Peyer's patch (tissue), 4 donors: ENCODE data around the gene ACACA. TPM values are rescaled to one million over a fixed set of nuclear protein-coding genes. Genes with fewer than 3 reads are reported as not detected.

Experiments
- DNase-seq, 3 donors: peaks; one replicate each; pipeline ENCODE4 v3.0.0-alpha.2; 2017 to 2019
- H3K27ac ChIP-seq, 4 donors: fragments of 200-600 bp; sonication (generic); one replicate each; pipeline ENCODE4 v1.5.1; 2016 to 2019
- H3K27me3 ChIP-seq, 2 donors: fragments of 200-600 bp; sonication (generic); one replicate each; pipeline ENCODE4 v1.5.1; 2019
- H3K36me3 ChIP-seq, 3 donors: fragments of 200-600 bp; sonication (generic); one replicate each; pipeline ENCODE4 v1.5.1; 2016 to 2019
- H3K4me1 ChIP-seq, 4 donors: fragments of 200-600 bp; sonication (generic); one replicate each; pipeline ENCODE4 v1.5.1; 2016 to 2019
- H3K4me3 ChIP-seq, 4 donors: fragments of 200-600 bp; sonication (generic); 1 replicate in 3 of 4; 2 replicates in 1 of 4; pipeline ENCODE4 v1.5.1; 2016 to 2019; ENCODE audit warnings: mild to moderate bottlenecking in 1 of 4
- H3K9me3 ChIP-seq, 4 donors: fragments of 200-600 bp; sonication (generic); one replicate each; pipeline ENCODE4 v1.5.1; 2016 to 2019; ENCODE audit warnings: mild to moderate bottlenecking in 1 of 4
- CTCF ChIP-seq, 6 experiments: fragments of 450-650 bp in 4 of 6; fragments of 200-600 bp in 2 of 6; sonication (generic) in 1 of 6; IDR thresholded peaks; one replicate each; pipeline ENCODE4 v1.5.1; 2017 to 2019; ENCODE audit warnings: antibody characterized with exemption in 6 of 6, mild to moderate bottlenecking in 3 of 6, moderate library complexity in 1 of 6
- POLR2A ChIP-seq, 2 donors: fragments of 450-650 bp; IDR thresholded peaks; one replicate each; pipeline ENCODE4 v1.5.1; 2017; ENCODE audit warnings: antibody characterized with exemption in 2 of 2, mild to moderate bottlenecking in 2 of 2, moderate library complexity in 2 of 2
- total RNA-seq, 4 donors: library from RNA; depleted of rRNA; stranded (reverse); fragments of >200 nt; gene quantifications; one replicate each; pipeline ENCODE4 v1.1.0, GENCODE V29; 2016

Gene ACACA
- total RNA-seq, 4 donors from 2014 or later = 31.7 to 71.7 (median 43.0) TPM

GRCh38 chr17:37438141-37438540 is 31.5 kb upstream of the ACACA start:
- H3K27ac ChIP-seq = no peak overlapping the region
- peaks cover 0 to 70% (median 0%) of the 10 kb centered on the region in 3 donors for H3K36me3 ChIP-seq
- no peak for TF ChIP-seq POLR2A (IDR thresholded peaks at IDR 0.05)
- no peak for TF ChIP-seq CTCF (IDR thresholded peaks at IDR 0.05)
- no peak for DNase-seq
- no peaks in the 10 kb centered on the region for H3K4me1 ChIP-seq
- no peaks in the 10 kb centered on the region for H3K9me3 ChIP-seq
- H3K27me3 ChIP-seq = no peaks in the 10 kb centered on the region
- H3K4me3 ChIP-seq = no peak overlapping the region

GRCh38 chr17:37432671-37433070 is 26.0 kb upstream of the ACACA start:
- no peaks in the 10 kb centered on the region for H3K27me3 ChIP-seq
- peaks cover 0 to 4% (median 0%) of the 10 kb centered on the region in 4 donors for H3K4me1 ChIP-seq
- DNase-seq = no peak
- H3K9me3 ChIP-seq = no peaks in the 10 kb centered on the region
- TF ChIP-seq CTCF (IDR thresholded peaks at IDR 0.05) (no peak), POLR2A (IDR thresholded peaks at IDR 0.05) (no peak)
- H3K27ac ChIP-seq = no peak overlapping the region
- H3K4me3 ChIP-seq = no peak overlapping the region
- H3K36me3 ChIP-seq = peaks cover 0 to 46% (median 0%) of the 10 kb centered on the region in 3 donors

GRCh38 chr17:37430051-37430627 is 23.5 kb upstream of the ACACA start:
- no peak for DNase-seq
- Histone ChIP-seq H3K4me1 (peaks cover 0 to 4% (median 0%) of the 10 kb centered on the region in 4 donors), H3K9me3 (no peaks in the 10 kb centered on the region), H3K36me3 (peaks cover 0 to 59% (median 0%) of the 10 kb centered on the region in 3 donors), H3K27ac (no peak overlapping the region), H3K4me3 (no peak overlapping the region), H3K27me3 (no peaks in the 10 kb centered on the region)
- TF ChIP-seq POLR2A (IDR thresholded peaks at IDR 0.05) = no peak
- no peak for TF ChIP-seq CTCF (IDR thresholded peaks at IDR 0.05)

GRCh38 chr17:37429453-37429852 is 22.8 kb upstream of the ACACA start:
- peaks cover 0 to 60% (median 0%) of the 10 kb centered on the region in 3 donors for H3K36me3 ChIP-seq
- H3K4me1 ChIP-seq = peaks cover 0 to 4% (median 0%) of the 10 kb centered on the region in 4 donors
- DNase-seq = no peak
- TF ChIP-seq POLR2A (IDR thresholded peaks at IDR 0.05) = no peak
- no peak for TF ChIP-seq CTCF (IDR thresholded peaks at IDR 0.05)
- no peak overlapping the region for H3K4me3 ChIP-seq
- no peak overlapping the region for H3K27ac ChIP-seq
- H3K9me3 ChIP-seq = no peaks in the 10 kb centered on the region
- H3K27me3 ChIP-seq = no peaks in the 10 kb centered on the region

- H3K4me1 ChIP-seq = peaks cover 0 to 4% (median 0%) of the 10 kb centered on the region in 4 donors
- DNase-seq = no peak
- no peak for TF ChIP-seq CTCF (IDR thresholded peaks at IDR 0.05)
- TF ChIP-seq POLR2A (IDR thresholded peaks at IDR 0.05) = no peak
- no peaks in the 10 kb centered on the region for H3K27me3 ChIP-seq
- no peak overlapping the region for H3K4me3 ChIP-seq
- H3K9me3 ChIP-seq = no peaks in the 10 kb centered on the region
- no peak overlapping the region for H3K27ac ChIP-seq
- peaks cover 0 to 63% (median 0%) of the 10 kb centered on the region in 3 donors for H3K36me3 ChIP-seq
Measured at GRCh38 chr17:37429039-37429438, 22.4 kb upstream of the ACACA start.
